Fibroblast of lung (primary cell): ENCODE data around the gene PHF1.

Experiments used
- CTCF ChIP-seq, 2 donors: IDR thresholded peaks in 1 of 2; conservative IDR thresholded peaks in 1 of 2; 1 replicate in 1 of 2; 2 replicates in 1 of 2; pipeline ENCODE4 v1.5.1; 2011 to 2012; ENCODE audit warnings: low read length in 2 of 2, control low read depth in 1 of 2, inconsistent platforms in 1 of 2, low read depth in 1 of 2, mild to moderate bottlenecking in 1 of 2
- EZH2 ChIP-seq: IDR thresholded peaks from 2 replicates; pipeline ENCODE4 v1.5.1; 2012; ENCODE audit warnings: low read length, control low read depth, mild to moderate bottlenecking; ENCODE audit errors: missing control alignments

- no peak for TF ChIP-seq CTCF (conservative IDR thresholded peaks at IDR 0.05 in 1 of 2, IDR thresholded peaks at IDR 0.05 in 1 of 2; ENCODE audit: low read depth in 1 of 2, low read length in 2 of 2)
- TF ChIP-seq EZH2 = no peak
Measured at GRCh38 chr6:33421344-33421643, 10.5 kb downstream of the PHF1 start.
